HEK293 (cell line): ENCODE data around the gene CLDN15.

Experiments used
- BCL11A ChIP-seq: fragments of 450-650 bp; formaldehyde crosslinking; IDR thresholded peaks from 2 replicates; pipeline ENCODE4 v1.5.1; 2016; ENCODE audit warnings: low read depth, missing biosample characterization, missing genetic modification characterization
- GLIS2 ChIP-seq: fragments of 450-650 bp; formaldehyde crosslinking; IDR thresholded peaks from 2 replicates; pipeline ENCODE4 v1.5.1; 2016; ENCODE audit warnings: missing biosample characterization, missing genetic modification characterization
- KLF8 ChIP-seq: fragments of 450-650 bp; formaldehyde crosslinking; IDR thresholded peaks from 2 replicates; pipeline ENCODE4 v1.5.1; 2016; ENCODE audit warnings: missing biosample characterization, missing genetic modification characterization
- TRIM28 ChIP-seq: IDR thresholded peaks from 2 replicates; pipeline ENCODE4 v1.6.1; 2011; ENCODE audit warnings: low read length, control low read depth, borderline replicate concordance
- YY2 ChIP-seq: fragments of 450-650 bp; formaldehyde crosslinking; IDR thresholded peaks from 2 replicates; pipeline ENCODE4 v1.5.1; 2016; ENCODE audit warnings: missing biosample characterization, missing genetic modification characterization
- ZBTB10 ChIP-seq: fragments of 450-650 bp; formaldehyde crosslinking; IDR thresholded peaks from 2 replicates; pipeline ENCODE4 v1.5.1; 2016; ENCODE audit warnings: missing biosample characterization, missing genetic modification characterization
- ZFHX2 ChIP-seq: fragments of 450-650 bp; formaldehyde crosslinking; conservative IDR thresholded peaks from 2 replicates; pipeline ENCODE4 v1.5.1; 2016; ENCODE audit warnings: missing biosample characterization, missing genetic modification characterization
- ZFP37 ChIP-seq: fragments of 450-650 bp; formaldehyde crosslinking; IDR thresholded peaks from 2 replicates; pipeline ENCODE4 v1.5.1; 2016; ENCODE audit warnings: missing biosample characterization, missing genetic modification characterization
- ZNF112 ChIP-seq: fragments of 450-650 bp; formaldehyde crosslinking; IDR thresholded peaks from 2 replicates; pipeline ENCODE4 v1.5.0; 2017; ENCODE audit warnings: missing biosample characterization, missing genetic modification characterization
- ZNF121 ChIP-seq: fragments of 450-650 bp; formaldehyde crosslinking; IDR thresholded peaks from 2 replicates; pipeline ENCODE4 v1.5.1; 2016; ENCODE audit warnings: missing biosample characterization, missing genetic modification characterization
- ZNF169 ChIP-seq: fragments of 450-650 bp; formaldehyde crosslinking; IDR thresholded peaks from 2 replicates; pipeline ENCODE4 v1.5.1; 2016; ENCODE audit warnings: missing biosample characterization, missing genetic modification characterization
- ZNF274 ChIP-seq, 2 experiments: fragments of 200-500 bp in 1 of 2; fragments of 450-650 bp in 1 of 2; sonication (Bioruptor generic) in 1 of 2; formaldehyde crosslinking in 1 of 2; IDR thresholded peaks; 2 replicates each; pipeline versions ENCODE4 v1.5.1 to v1.6.1; 2014 to 2016; ENCODE audit warnings: borderline replicate concordance in 1 of 2, inconsistent platforms in 1 of 2, low read length in 1 of 2, missing biosample characterization in 1 of 2, missing genetic modification characterization in 1 of 2
- ZNF324 ChIP-seq: fragments of 450-650 bp; formaldehyde crosslinking; IDR thresholded peaks from 2 replicates; pipeline ENCODE4 v1.5.1; 2016; ENCODE audit warnings: missing biosample characterization, missing genetic modification characterization
- ZNF514 ChIP-seq: fragments of 450-650 bp; formaldehyde crosslinking; IDR thresholded peaks from 2 replicates; pipeline ENCODE4 v1.5.1; 2016; ENCODE audit warnings: missing biosample characterization, missing genetic modification characterization
- ZNF544 ChIP-seq: fragments of 450-650 bp; formaldehyde crosslinking; IDR thresholded peaks from 2 replicates; pipeline ENCODE4 v1.5.0; 2017; ENCODE audit warnings: missing biosample characterization, missing genetic modification characterization
- ZNF600 ChIP-seq: fragments of 450-650 bp; formaldehyde crosslinking; IDR thresholded peaks from 2 replicates; pipeline ENCODE4 v1.5.1; 2016; ENCODE audit warnings: missing biosample characterization, missing genetic modification characterization
- ZNF660 ChIP-seq: fragments of 450-650 bp; IDR thresholded peaks from 2 replicates; pipeline ENCODE4 v1.5.1; 2018; ENCODE audit warnings: missing biosample characterization, mild to moderate bottlenecking, missing genetic modification characterization
- ZNF791 ChIP-seq: fragments of 450-650 bp; formaldehyde crosslinking; IDR thresholded peaks from 2 replicates; pipeline ENCODE4 v1.5.1; 2016; ENCODE audit warnings: missing biosample characterization, missing genetic modification characterization
- ZXDB ChIP-seq: fragments of 450-650 bp; formaldehyde crosslinking; IDR thresholded peaks from 2 replicates; pipeline ENCODE4 v1.5.1; 2016; ENCODE audit warnings: missing biosample characterization, missing genetic modification characterization
- TF ChIP-seq, protein P1 (sequence below): fragments of 450-650 bp; formaldehyde crosslinking; optimal IDR thresholded peaks from 2 replicates; pipeline ENCODE3; 2016; ENCODE audit warnings: missing biosample characterization, mild to moderate bottlenecking, missing genetic modification characterization
- TF ChIP-seq, protein P2 (sequence below): fragments of 450-650 bp; formaldehyde crosslinking; conservative IDR thresholded peaks from 2 replicates; pipeline ENCODE4 v1.5.1; 2016; ENCODE audit warnings: low read depth, missing biosample characterization, missing genetic modification characterization

CLDN15 gene

DNA sequence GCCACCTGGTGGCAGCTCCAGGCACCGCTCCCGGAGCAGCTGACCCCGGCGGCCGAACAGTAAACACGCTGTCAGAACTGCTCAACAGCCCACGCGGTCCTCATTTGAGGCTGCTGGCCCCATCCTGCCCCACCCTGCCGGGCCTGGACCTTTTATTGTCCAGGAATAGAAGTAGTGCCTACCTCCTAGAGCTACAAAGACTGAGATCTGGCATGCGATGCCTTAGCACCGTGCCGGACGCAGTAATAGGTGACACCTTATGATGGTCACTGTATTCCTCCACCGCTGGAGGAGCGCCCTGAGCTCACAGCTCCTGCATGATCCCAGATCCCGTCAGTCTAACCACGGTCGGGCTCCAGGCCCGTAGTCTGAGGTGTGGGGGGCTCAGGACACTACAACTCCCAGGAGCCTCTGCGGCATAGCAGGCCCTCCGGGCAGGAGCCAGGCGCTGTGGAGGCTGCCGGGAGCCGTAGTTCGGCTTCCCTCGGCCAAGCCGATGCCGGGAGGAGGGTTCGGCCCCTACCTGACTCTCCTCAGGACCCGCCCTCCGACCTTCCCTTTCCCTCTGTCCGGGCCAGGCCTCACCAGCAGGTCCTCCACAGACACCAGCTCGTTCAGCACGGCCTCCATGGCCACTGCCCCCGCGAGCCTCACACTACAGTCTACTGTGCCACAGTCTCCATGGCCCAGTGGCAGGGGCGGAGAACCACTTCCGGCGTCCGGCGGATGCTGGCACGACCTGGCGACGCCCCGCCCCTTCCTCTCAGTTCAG lies 7.0 kb upstream of the CLDN15 start, which contains the start of gene FIS1 (continued):
- TF ChIP-seq ZBTB10 (tag by site-specific recombination) (0 out of 2 replicates have a peak, but pooled peaks have one; percentile 18), ZNF274 (IDR thresholded peaks at IDR 0.05; ENCODE audit: low read length) (no peak), ZNF274 (tag by site-specific recombination; IDR thresholded peaks at IDR 0.05; ENCODE audit: borderline replicate concordance) (no peak), BCL11A (tag by site-specific recombination) (peak; percentile 80), ZNF169 (tag by site-specific recombination) (no peak), TRIM28 (peak; percentile 74; the same call in 1 of the 2 replicates), ZXDB (tag by site-specific recombination) (peak; percentile 99), GLIS2 (tag by site-specific recombination) (peak; percentile 61), ZNF660 (tag by site-specific recombination) (peak; percentile 73), ZFP37 (no peak), YY2 (peak; percentile 91), ZNF600 (tag by site-specific recombination) (peak; percentile 89), ZNF544 (no peak), ZNF121 (tag by site-specific recombination) (no peak), ZFHX2 (tag by site-specific recombination) (peak; percentile 58; the same call in 1 of the 2 replicates), ZNF791 (tag by site-specific recombination) (no peak), ZNF324 (tag by site-specific recombination) (peak; percentile 67), ZNF112 (tag by site-specific recombination) (no peak), ZNF514 (tag by site-specific recombination) (no peak), KLF8 (tag by site-specific recombination) (peak; percentile 90)
- TF ChIP-seq, protein P1, sequence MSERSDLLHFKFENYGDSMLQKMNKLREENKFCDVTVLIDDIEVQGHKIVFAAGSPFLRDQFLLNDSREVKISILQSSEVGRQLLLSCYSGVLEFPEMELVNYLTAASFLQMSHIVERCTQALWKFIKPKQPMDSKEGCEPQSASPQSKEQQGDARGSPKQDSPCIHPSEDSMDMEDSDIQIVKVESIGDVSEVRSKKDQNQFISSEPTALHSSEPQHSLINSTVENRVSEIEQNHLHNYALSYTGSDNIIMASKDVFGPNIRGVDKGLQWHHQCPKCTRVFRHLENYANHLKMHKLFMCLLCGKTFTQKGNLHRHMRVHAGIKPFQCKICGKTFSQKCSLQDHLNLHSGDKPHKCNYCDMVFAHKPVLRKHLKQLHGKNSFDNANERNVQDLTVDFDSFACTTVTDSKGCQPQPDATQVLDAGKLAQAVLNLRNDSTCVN = peak; percentile 29
- TF ChIP-seq, protein P2, sequence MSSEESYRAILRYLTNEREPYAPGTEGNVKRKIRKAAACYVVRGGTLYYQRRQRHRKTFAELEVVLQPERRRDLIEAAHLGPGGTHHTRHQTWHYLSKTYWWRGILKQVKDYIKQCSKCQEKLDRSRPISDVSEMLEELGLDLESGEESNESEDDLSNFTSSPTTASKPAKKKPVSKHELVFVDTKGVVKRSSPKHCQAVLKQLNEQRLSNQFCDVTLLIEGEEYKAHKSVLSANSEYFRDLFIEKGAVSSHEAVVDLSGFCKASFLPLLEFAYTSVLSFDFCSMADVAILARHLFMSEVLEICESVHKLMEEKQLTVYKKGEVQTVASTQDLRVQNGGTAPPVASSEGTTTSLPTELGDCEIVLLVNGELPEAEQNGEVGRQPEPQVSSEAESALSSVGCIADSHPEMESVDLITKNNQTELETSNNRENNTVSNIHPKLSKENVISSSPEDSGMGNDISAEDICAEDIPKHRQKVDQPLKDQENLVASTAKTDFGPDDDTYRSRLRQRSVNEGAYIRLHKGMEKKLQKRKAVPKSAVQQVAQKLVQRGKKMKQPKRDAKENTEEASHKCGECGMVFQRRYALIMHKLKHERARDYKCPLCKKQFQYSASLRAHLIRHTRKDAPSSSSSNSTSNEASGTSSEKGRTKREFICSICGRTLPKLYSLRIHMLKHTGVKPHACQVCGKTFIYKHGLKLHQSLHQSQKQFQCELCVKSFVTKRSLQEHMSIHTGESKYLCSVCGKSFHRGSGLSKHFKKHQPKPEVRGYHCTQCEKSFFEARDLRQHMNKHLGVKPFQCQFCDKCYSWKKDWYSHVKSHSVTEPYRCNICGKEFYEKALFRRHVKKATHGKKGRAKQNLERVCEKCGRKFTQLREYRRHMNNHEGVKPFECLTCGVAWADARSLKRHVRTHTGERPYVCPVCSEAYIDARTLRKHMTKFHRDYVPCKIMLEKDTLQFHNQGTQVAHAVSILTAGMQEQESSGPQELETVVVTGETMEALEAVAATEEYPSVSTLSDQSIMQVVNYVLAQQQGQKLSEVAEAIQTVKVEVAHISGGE = peak; percentile 97
